Purkinje cell (primary cell): ENCODE results near the gene TRIM60. TPM values are rescaled to one million over a fixed set of nuclear protein-coding genes. Genes with fewer than 3 reads are reported as not detected.

Experiments used
- polyA plus RNA-seq: library from polyadenylated mRNA; unstranded; fragments of >200 nt; fragmentation: Nextera tagmentation; gene quantifications from 2 replicates; pipeline ENCODE4 v1.2.1, GENCODE V29; 2014

TRIM60 gene
- polyA plus RNA-seq = not detected in 2 replicates

GRCh38 chr4:165031436-165032211 lies at the start of gene TRIM60:
Gene TRIM60 (plus strand): TSS chr4:165031999. CDS start chr4:165040073, 8,074 bp downstream.

GRCh38 chr4:165053645-165054044 lies 21.8 kb downstream of the TRIM60 start, which contains the start of gene TRIM75:
Gene TRIM75 (plus strand): TSS chr4:165053866. CDS start chr4:165059148, 5,282 bp downstream.

Other genes starting within 250 kb of the TRIM60 start
- not detected in 2 replicates for gene APELA, start 154.8 kb upstream of the TRIM60 start, polyA plus RNA-seq
- gene TRIM61, start 54.3 kb upstream of the TRIM60 start, polyA plus RNA-seq = 3.1 and 3.8 TPM in 2 replicates
- gene TRIM75, start 21.9 kb downstream of the TRIM60 start, polyA plus RNA-seq = not detected in 2 replicates
- gene TMEM192, start 80.9 kb downstream of the TRIM60 start, polyA plus RNA-seq = 27.4 and 39.0 TPM in 2 replicates
- 40.3 and 58.4 TPM in 2 replicates for gene KLHL2, start 175.6 kb downstream of the TRIM60 start, polyA plus RNA-seq